ENCODE results near the gene ARF5.
"Not testable (repeated sequence)": the region's sequence is repeated elsewhere in the genome, so short reads cannot be mapped to it uniquely, and the experiment has no call there.

The ARF5 gene

DNA sequence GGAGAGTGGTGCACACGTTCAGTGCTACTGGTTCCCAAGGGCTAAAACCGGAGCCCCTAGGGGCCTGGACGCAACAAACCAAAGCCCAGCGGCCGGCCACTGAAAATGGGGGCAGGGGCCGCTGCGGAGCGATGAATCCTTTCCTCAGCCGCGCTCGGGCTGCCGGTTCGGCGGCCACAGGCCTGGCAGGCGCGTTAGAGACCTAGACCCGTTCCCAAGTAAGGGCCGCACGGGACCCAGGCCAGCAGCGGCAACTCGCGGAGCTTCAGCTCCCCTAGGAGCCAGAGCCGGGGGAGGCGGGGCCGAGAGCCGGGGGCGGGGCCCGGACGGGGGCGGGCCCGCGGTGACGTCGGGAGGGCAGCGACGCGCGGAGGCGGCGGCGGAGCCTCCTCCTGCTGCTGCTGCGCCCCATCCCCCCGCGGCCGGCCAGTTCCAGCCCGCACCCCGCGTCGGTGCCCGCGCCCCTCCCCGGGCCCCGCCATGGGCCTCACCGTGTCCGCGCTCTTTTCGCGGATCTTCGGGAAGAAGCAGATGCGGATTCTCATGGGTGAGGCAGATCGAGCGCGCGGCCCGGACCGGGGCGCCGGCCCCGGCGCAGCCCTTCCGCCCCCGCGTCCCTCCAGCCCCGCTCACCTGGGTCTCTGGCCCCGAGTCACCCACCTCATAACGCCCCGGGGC is at the start of gene ARF5:
Gene ARF5 (plus strand): TSS at position 393 of the 678 bp plus-strand sequence. CDS start 88 bp downstream, at position 481.
- TF ChIP-seq, protein P1, sequence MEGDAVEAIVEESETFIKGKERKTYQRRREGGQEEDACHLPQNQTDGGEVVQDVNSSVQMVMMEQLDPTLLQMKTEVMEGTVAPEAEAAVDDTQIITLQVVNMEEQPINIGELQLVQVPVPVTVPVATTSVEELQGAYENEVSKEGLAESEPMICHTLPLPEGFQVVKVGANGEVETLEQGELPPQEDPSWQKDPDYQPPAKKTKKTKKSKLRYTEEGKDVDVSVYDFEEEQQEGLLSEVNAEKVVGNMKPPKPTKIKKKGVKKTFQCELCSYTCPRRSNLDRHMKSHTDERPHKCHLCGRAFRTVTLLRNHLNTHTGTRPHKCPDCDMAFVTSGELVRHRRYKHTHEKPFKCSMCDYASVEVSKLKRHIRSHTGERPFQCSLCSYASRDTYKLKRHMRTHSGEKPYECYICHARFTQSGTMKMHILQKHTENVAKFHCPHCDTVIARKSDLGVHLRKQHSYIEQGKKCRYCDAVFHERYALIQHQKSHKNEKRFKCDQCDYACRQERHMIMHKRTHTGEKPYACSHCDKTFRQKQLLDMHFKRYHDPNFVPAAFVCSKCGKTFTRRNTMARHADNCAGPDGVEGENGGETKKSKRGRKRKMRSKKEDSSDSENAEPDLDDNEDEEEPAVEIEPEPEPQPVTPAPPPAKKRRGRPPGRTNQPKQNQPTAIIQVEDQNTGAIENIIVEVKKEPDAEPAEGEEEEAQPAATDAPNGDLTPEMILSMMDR (IDR thresholded peaks at IDR 0.05) = no peak

DNA sequence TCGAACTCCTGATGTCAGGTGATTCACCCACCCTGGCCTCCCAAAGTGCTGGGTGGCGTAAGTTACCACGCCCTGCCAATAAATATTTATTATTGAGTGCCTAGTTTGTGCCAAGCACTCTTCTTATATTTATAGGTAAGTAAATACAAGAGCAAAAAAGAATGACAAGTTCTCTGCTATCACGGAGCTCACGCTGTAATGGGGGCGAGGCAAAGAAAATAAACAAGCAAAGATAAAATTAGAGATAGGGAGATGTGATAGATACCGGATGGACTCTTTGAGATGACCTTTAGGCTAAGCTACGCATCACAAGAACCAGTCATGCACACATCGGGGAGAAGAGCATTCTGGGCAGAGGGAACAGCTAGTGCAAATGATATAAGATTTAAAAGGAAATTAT is 49.1 kb upstream of the ARF5 start:
- TF ChIP-seq, protein P1 (IDR thresholded peaks at IDR 0.05) = no peak
- H3K4me3 ChIP-seq = no peak overlapping the region
- no peak overlapping the region for H3K27ac ChIP-seq
- DNase-seq (ENCODE audit: low spot score) = no peak

More for the DNA sequence above, at the start of gene ARF5:
- Histone ChIP-seq H3K27ac (peak within 1 kb of the TSS; percentile 86 to 93), H3K4me3 (peak within 1 kb of the TSS; percentile 95)
- DNase-seq (ENCODE audit: low spot score) = peak; percentile 93

DNA sequence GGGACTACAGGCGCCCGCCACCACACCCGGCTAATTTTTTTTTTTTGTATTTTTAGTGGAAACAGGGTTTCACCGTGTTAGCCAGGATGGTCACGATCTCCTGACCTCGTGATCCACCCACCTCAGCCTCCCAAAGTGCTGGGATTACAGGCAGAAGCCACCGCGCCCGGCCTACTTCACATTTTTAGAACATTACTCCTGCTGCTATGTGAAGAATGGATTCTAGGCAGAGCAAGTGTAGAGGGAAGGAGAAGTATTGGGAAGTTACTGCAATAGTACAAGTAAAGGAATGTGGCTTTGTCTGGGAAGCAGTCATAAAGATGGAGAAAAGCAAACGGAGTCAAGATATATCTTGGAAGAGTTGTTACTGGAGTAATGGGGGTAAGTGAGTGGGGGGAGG is 47.8 kb upstream of the ARF5 start:
- DNase-seq (ENCODE audit: low spot score); H3K27ac ChIP-seq; H3K4me3 ChIP-seq: not testable (repeated sequence)

DNA sequence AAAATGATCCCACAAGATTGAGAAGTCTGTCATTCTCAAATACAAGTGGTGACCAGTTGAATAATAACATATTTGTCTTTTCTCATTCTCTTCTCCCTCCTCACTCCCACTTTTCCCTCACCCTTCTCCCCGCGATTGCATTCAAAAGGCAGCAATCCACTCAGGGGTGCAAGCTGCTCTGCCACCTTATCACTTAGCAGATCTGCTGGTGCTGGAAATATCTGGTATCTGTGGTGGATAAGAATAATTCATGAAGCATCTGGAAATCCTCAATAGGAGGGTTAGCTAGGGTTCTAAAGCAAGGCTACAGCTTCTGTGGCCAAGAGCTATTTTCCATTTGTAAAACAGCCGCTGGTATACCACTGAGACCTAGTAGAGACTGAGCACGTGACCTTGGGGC is 46.7 kb upstream of the ARF5 start:
- no peak overlapping the region for H3K27ac ChIP-seq
- no peak overlapping the region for H3K4me3 ChIP-seq
- no peak for DNase-seq (ENCODE audit: low spot score)
- TF ChIP-seq, protein P1 (IDR thresholded peaks at IDR 0.05) = no peak

DNA sequence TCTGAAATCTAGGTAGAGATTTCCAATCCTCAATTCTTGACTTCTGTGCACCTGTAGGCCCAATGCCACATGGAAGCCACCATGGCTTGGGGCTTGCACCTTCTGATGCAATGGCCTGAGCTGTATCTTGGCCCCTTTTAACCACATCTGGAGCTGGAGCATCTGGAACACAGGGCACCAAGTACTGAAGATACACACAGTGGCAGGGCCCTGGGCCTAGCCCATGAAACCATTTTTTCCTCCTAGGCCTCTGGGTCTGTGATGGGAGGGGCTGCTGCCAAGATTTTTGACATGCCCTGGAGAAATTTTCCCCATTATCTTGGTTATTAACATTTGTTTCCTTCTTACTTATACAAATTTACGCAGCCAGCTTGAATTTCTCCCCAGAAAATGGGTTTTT is 41.9 kb upstream of the ARF5 start:
- Histone ChIP-seq H3K4me3 (no peak overlapping the region), H3K27ac (no peak overlapping the region)
- no peak for DNase-seq (ENCODE audit: low spot score)
- TF ChIP-seq, protein P1 (IDR thresholded peaks at IDR 0.05) = no peak

DNA sequence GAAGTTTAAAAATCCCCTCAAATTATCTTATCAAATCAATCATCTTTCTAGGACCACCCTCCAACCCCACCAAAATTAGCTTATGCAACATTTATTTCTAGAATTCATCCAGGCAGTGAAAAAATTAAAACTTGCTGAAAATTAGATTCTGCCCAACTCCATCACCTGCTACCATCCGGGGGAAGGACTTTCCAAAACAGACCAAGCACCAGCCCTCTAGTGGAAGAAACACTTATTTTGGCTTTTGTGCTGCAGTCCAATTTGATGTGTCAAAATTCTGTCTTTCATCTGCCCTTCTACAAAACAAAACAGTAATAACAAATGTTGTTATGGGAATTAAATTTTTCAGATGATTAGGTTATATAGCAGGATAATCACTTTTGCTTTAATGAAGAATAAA is 38.0 kb upstream of the ARF5 start:
- Histone ChIP-seq H3K27ac (no peak overlapping the region), H3K4me3 (no peak overlapping the region)
- TF ChIP-seq, protein P1 (IDR thresholded peaks at IDR 0.05) = no peak
- no peak for DNase-seq (ENCODE audit: low spot score)

DNA sequence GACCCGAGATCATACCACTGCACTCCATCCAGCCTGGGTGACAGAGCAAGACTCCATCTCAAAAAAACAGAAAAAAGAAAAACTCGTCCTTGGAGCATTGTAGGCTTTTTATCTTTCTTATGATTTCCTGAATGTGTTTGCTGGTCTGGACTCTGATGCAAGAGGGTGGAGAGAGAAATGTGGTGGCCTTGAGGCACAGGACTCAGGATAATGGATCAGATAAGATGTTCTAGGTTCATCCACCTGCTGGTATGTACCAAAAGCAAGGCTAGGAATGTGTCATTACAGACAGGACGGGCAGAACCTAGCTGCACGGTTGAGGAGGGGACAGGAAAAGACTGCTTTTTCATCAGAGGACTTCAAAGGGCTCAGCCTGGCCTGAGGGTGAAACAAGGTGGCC is 36.3 kb upstream of the ARF5 start:
- H3K4me3 ChIP-seq = no peak overlapping the region
- no peak for DNase-seq (ENCODE audit: low spot score)
- H3K27ac ChIP-seq = no peak overlapping the region
- TF ChIP-seq, protein P1 (IDR thresholded peaks at IDR 0.05) = no peak
